Keratinocyte (primary cell): ENCODE measurements around the gene SPRED2. TPM values are rescaled to one million over a fixed set of nuclear protein-coding genes. Genes with fewer than 3 reads are reported as not detected.

Experiments
- DNase-seq: peaks from one replicate; pipeline ENCODE4 v3.0.0-alpha.2; 2011; ENCODE audit warnings: low read depth, missing footprints, low spot score
- FAIRE-seq: peaks from 2 replicates; lab custom pipeline; 2011; peaks lifted over from hg19 to GRCh38; lab: Jason Lieb, UNC
- H2AFZ ChIP-seq: 2 replicates; pipeline ENCODE4 v1.6.0; 2012; ENCODE audit warnings: low read length, control low read depth, inconsistent platforms; ENCODE audit not compliant: control insufficient read depth
- H3K27ac ChIP-seq: 2 replicates; pipeline ENCODE4 v1.5.1; 2011; ENCODE audit warnings: low read length; ENCODE audit not compliant: control insufficient read depth, insufficient read depth
- H3K27me3 ChIP-seq: 3 replicates; pipeline ENCODE4 v1.6.0; 2011; ENCODE audit warnings: low read length; ENCODE audit not compliant: control insufficient read depth, insufficient read depth; ENCODE audit errors: extremely low read depth
- H3K36me3 ChIP-seq, 2 experiments: 2 replicates in 1 of 2; 3 replicates in 1 of 2; pipeline ENCODE4 v1.5.1; 2011; ENCODE audit warnings: low read length in 2 of 2, mild to moderate bottlenecking in 1 of 2; ENCODE audit not compliant: control insufficient read depth in 2 of 2, insufficient read depth in 2 of 2; ENCODE audit errors: extremely low read depth in 1 of 2
- H3K4me1 ChIP-seq: 3 replicates; pipeline ENCODE4 v1.5.1; 2011; ENCODE audit warnings: low read length; ENCODE audit not compliant: control insufficient read depth, insufficient read depth; ENCODE audit errors: extremely low read depth
- H3K4me2 ChIP-seq: 3 replicates; pipeline ENCODE4 v1.6.0; 2011; ENCODE audit warnings: low read depth, low read length; ENCODE audit not compliant: control insufficient read depth, insufficient read depth; ENCODE audit errors: extremely low read depth
- H3K4me3 ChIP-seq, 3 experiments: fragments of 200-600 bp in 1 of 3; sonication (generic) in 1 of 3; 2 replicates in 2 of 3; 3 replicates in 1 of 3; pipeline ENCODE4 v1.5.1; 2011 to 2016; ENCODE audit warnings: low read length in 3 of 3, mild to moderate bottlenecking in 3 of 3, control low read depth in 2 of 3, inconsistent platforms in 1 of 3, low read depth in 1 of 3, mixed read lengths in 1 of 3, mixed run types in 1 of 3, moderate library complexity in 1 of 3; ENCODE audit not compliant: control insufficient read depth in 2 of 3, insufficient read depth in 2 of 3; ENCODE audit errors: extremely low read depth in 1 of 3
- H3K79me2 ChIP-seq: 2 replicates; pipeline ENCODE4 v1.6.0; 2012; ENCODE audit warnings: low read length; ENCODE audit not compliant: control insufficient read depth, insufficient read depth
- H3K9ac ChIP-seq: 3 replicates; pipeline ENCODE4 v1.6.0; 2011; ENCODE audit warnings: low read length; ENCODE audit not compliant: control insufficient read depth, insufficient read depth; ENCODE audit errors: extremely low read depth
- H3K9me1 ChIP-seq: 3 replicates; pipeline ENCODE4 v1.6.0; 2011; ENCODE audit warnings: low read length; ENCODE audit not compliant: control insufficient read depth, insufficient read depth; ENCODE audit errors: extremely low read depth
- H3K9me3 ChIP-seq: 2 replicates; pipeline ENCODE4 v1.5.1; 2012; ENCODE audit warnings: low read depth, low read length; ENCODE audit not compliant: control insufficient read depth
- H4K20me1 ChIP-seq: 3 replicates; pipeline ENCODE4 v1.6.0; 2011; ENCODE audit warnings: low read length; ENCODE audit not compliant: control insufficient read depth, insufficient read depth; ENCODE audit errors: extremely low read depth
- EZH2 ChIP-seq: IDR thresholded peaks from one replicate; pipeline ENCODE4 v1.6.1; 2012; ENCODE audit warnings: inconsistent platforms, mild to moderate bottlenecking, low read length, moderate library complexity
- dilution Hi-C: fragments of 300-500 bp; cut with MboI; formaldehyde crosslinking; loops from one replicate; pipeline ENCODE4 v1.7.0; 2020; ENCODE audit warnings: low sequenced_read_pairs; ENCODE audit not compliant: extremely low pct_ligation_motif_present
- polyA plus RNA-seq, 5 experiments: library from polyadenylated mRNA; depleted of rRNA in 3 of 5; stranded (reverse) in 3 of 5; stranded (forward) in 1 of 5; unstranded in 1 of 5; fragments of >200 nt; gene quantifications; 1 replicate in 1 of 5; 2 replicates in 3 of 5; 3 replicates in 1 of 5; pipeline versions ENCODE4 v1.2.1 to v1.2.3, GENCODE V29; 2011 to 2012; ENCODE audit warnings: missing spikeins in 2 of 5, low read depth in 1 of 5, low replicate concordance in 1 of 5
- TF ChIP-seq, protein P1 (sequence below), 3 experiments: IDR thresholded peaks in 1 of 3; conservative IDR thresholded peaks in 1 of 3; optimal IDR thresholded peaks in 1 of 3; 2 replicates in 2 of 3; 3 replicates in 1 of 3; pipeline versions ENCODE3 to v1.5.1; 2011; ENCODE audit warnings: low read length in 3 of 3, mild to moderate bottlenecking in 3 of 3, moderate library complexity in 2 of 3, control low read depth in 1 of 3, inconsistent platforms in 1 of 3; ENCODE audit not compliant: insufficient read depth in 2 of 3; ENCODE audit errors: extremely low read depth in 1 of 3

The SPRED2 gene
- polyA plus RNA-seq, 1 donor (not counting 4 experiments of a cell fraction or from before 2014, with no cell fraction given): 26.8 TPM

DNA sequence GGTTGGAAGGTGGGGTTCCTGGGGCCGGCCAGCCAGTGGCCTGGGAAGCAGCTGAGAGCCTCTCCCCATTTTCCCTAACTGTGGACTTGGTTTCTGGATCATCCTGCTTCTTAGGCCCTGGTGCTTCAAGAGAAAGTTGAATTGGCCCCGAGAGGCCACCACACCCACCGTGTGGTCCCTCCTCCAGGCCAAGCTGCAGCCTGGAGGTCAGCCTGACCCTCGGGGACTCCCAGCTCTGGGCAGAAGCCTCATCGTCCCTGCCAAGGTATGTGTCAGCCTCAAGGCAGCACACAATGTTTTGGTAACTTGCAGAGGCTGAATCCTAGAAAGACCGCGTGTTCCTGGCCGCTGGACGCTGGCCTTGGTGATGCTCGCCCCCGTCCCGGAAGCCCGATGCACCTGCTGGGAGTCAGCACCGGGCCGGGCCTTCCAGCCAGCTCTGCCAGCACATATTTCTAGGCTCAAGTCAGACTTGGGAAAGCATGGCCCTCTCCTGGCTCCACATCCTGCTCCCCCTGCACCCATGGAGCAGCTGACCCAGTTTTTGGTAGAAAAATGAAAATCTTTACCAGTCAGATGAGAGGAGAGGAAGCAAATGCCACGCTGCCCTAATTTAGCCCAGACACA lies 132.2 kb downstream of the SPRED2 start:
- H3K4me1 ChIP-seq: peaks cover 10% of the 10 kb centered on the region
- DNase-seq (no peak), FAIRE-seq (no peak)
- H4K20me1 ChIP-seq: no peaks in the 10 kb centered on the region
- no peak overlapping the region for H2AFZ ChIP-seq
- no peaks in the 10 kb centered on the region for H3K79me2 ChIP-seq
- H3K9me1 ChIP-seq: no peaks in the 10 kb centered on the region
- no peak overlapping the region for H3K4me3 ChIP-seq
- no peak for TF ChIP-seq EZH2
- TF ChIP-seq, protein P1, sequence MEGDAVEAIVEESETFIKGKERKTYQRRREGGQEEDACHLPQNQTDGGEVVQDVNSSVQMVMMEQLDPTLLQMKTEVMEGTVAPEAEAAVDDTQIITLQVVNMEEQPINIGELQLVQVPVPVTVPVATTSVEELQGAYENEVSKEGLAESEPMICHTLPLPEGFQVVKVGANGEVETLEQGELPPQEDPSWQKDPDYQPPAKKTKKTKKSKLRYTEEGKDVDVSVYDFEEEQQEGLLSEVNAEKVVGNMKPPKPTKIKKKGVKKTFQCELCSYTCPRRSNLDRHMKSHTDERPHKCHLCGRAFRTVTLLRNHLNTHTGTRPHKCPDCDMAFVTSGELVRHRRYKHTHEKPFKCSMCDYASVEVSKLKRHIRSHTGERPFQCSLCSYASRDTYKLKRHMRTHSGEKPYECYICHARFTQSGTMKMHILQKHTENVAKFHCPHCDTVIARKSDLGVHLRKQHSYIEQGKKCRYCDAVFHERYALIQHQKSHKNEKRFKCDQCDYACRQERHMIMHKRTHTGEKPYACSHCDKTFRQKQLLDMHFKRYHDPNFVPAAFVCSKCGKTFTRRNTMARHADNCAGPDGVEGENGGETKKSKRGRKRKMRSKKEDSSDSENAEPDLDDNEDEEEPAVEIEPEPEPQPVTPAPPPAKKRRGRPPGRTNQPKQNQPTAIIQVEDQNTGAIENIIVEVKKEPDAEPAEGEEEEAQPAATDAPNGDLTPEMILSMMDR (optimal IDR thresholded peaks at IDR 0.05 in 1 of 3, IDR thresholded peaks at IDR 0.05 in 1 of 3, conservative IDR thresholded peaks at IDR 0.05 in 1 of 3; ENCODE audit: extremely low read depth in 1 of 3, insufficient read depth in 2 of 3, low read length in 3 of 3): no peak
- dilution Hi-C loops: no loop called here
- no peaks in the 10 kb centered on the region for H3K9me3 ChIP-seq
- H3K4me2 ChIP-seq: no peak overlapping the region
- no peak overlapping the region for H3K9ac ChIP-seq
- H3K36me3 ChIP-seq: no peaks in the 10 kb centered on the region
- no peaks in the 10 kb centered on the region for H3K27me3 ChIP-seq
- no peak overlapping the region for H3K27ac ChIP-seq

DNA sequence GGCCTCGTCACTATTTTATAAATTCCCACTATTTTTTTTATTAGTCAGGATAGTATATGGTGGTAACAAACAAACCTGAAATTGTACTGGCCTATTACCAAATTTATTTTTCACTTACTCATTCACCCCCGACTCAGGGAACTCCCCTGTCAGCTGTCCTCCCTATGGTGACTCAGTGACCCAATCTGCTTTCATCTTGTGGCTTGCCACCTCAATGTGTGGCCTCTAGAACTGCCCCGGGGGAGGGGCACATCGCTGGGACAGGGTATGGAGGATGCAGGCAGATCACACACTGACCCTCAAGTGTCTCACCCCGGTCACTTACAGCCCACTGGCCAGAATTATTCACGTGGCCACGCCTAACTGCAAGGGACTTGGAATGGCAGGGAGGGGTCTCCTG lies 133.2 kb downstream of the SPRED2 start:
- DNase-seq: no peak
- Histone ChIP-seq H3K79me2 (no peaks in the 10 kb centered on the region), H3K9me3 (no peaks in the 10 kb centered on the region), H3K9me1 (no peaks in the 10 kb centered on the region), H3K27ac (no peak overlapping the region), H3K4me3 (no peak overlapping the region), H3K9ac (no peak overlapping the region), H2AFZ (no peak overlapping the region), H4K20me1 (no peaks in the 10 kb centered on the region), H3K27me3 (no peaks in the 10 kb centered on the region), H3K4me1 (peaks cover 10% of the 10 kb centered on the region), H3K36me3 (no peaks in the 10 kb centered on the region), H3K4me2 (no peak overlapping the region)
- no peak for FAIRE-seq
- TF ChIP-seq EZH2: no peak
- TF ChIP-seq, protein P1 (optimal IDR thresholded peaks at IDR 0.05 in 1 of 3, IDR thresholded peaks at IDR 0.05 in 1 of 3, conservative IDR thresholded peaks at IDR 0.05 in 1 of 3; ENCODE audit: extremely low read depth in 1 of 3, insufficient read depth in 2 of 3, low read length in 3 of 3): no peak
- dilution Hi-C loops: no loop called here
